ENCODE measurements around the gene NUP210. TPM values are rescaled to one million over a fixed set of nuclear protein-coding genes. Genes with fewer than 3 reads are reported as not detected.
A peak's percentile ranks its signal among the peaks of the same experiment; 100 is the strongest.

NUP210 gene
- total and polyA plus RNA-seq, 2 of the 13 experiments (the other 11 are each of a cell fraction or from before 2014, with no cell fraction given) = 31.6 to 35.2 TPM

GRCh38 chr3:13420045-13420830 lies at the start of gene NUP210 (continued):
- TF ChIP-seq MAZ (IDR thresholded peaks at IDR 0.05; ENCODE audit: borderline replicate concordance, low read depth, low read length) = peak; percentile 21; the same call in 1 of the 2 replicates
- TF ChIP-seq MAZ (CRISPR knock-in tag; IDR thresholded peaks at IDR 0.05; ENCODE audit: low read depth) = no peak
- TF ChIP-seq HBP1 (CRISPR knock-in tag; IDR thresholded peaks at IDR 0.05; ENCODE audit: low read depth) = no peak
- TF ChIP-seq NFKB2 (CRISPR knock-in tag; IDR thresholded peaks at IDR 0.05; ENCODE audit: borderline replicate concordance) = peak; percentile 65; the same call in 1 of the 2 replicates
- peak; percentile 11 for TF ChIP-seq YY1 (IDR thresholded peaks at IDR 0.05; ENCODE audit: insufficient read depth, insufficient replicate concordance, low read depth, low read length)
- TF ChIP-seq ZBTB7B (CRISPR knock-in tag; IDR thresholded peaks at IDR 0.05) = no peak
- TF ChIP-seq RFX5 (IDR thresholded peaks at IDR 0.05; ENCODE audit: low read depth, low read length) = no peak
- no peak for TF ChIP-seq CEBPZ (IDR thresholded peaks at IDR 0.05; ENCODE audit: low read length)
- no peak for TF ChIP-seq ZNF558 (CRISPR knock-in tag; IDR thresholded peaks at IDR 0.05; ENCODE audit: borderline replicate concordance)
- TF ChIP-seq IKZF1 (IDR thresholded peaks at IDR 0.05) = no peak
- no peak for TF ChIP-seq JUN (CRISPR knock-in tag; IDR thresholded peaks at IDR 0.05)
- TF ChIP-seq ZNF709 (CRISPR knock-in tag; IDR thresholded peaks at IDR 0.05) = no peak
- no peak for TF ChIP-seq ZNF30 (CRISPR knock-in tag; IDR thresholded peaks at IDR 0.05)
- TF ChIP-seq CHD2 (IDR thresholded peaks at IDR 0.05; ENCODE audit: low read depth, low read length) = no peak
- no peak for TF ChIP-seq ZNF276 (CRISPR knock-in tag; IDR thresholded peaks at IDR 0.05; ENCODE audit: low read depth)
- TF ChIP-seq ZNF660 (CRISPR knock-in tag; IDR thresholded peaks at IDR 0.05; ENCODE audit: borderline replicate concordance, low read depth) = no peak
- TF ChIP-seq ZEB1 (IDR thresholded peaks at IDR 0.05; ENCODE audit: insufficient replicate concordance, low read depth) = no peak
- 0 out of 2 replicates have a peak, but pooled peaks have one; percentile 44 for TF ChIP-seq ZSCAN20 (CRISPR knock-in tag; IDR thresholded peaks at IDR 0.05; ENCODE audit: borderline replicate concordance)
- no peak for TF ChIP-seq HMG20A (CRISPR knock-in tag; IDR thresholded peaks at IDR 0.05; ENCODE audit: borderline replicate concordance)
- no peak for TF ChIP-seq ZC3H4 (CRISPR knock-in tag; IDR thresholded peaks at IDR 0.05; ENCODE audit: borderline replicate concordance)
- no peak for TF ChIP-seq SUZ12 (IDR thresholded peaks at IDR 0.05; ENCODE audit: low read depth, low read length)
- TF ChIP-seq SRSF4 (IDR thresholded peaks at IDR 0.05; ENCODE audit: low read depth, low read length, poor library complexity, severe bottlenecking) = no peak
- TF ChIP-seq KAT2B (IDR thresholded peaks at IDR 0.05; ENCODE audit: borderline replicate concordance, low read depth, low read length) = no peak
- TF ChIP-seq ZNF550 (CRISPR knock-in tag; IDR thresholded peaks at IDR 0.05; ENCODE audit: borderline replicate concordance) = no peak

Data from HepG2 (cell line).